ENCODE measurements around the gene NDUFB11.
"Not testable (repeated sequence)": the region's sequence is repeated elsewhere in the genome, so short reads cannot be mapped to it uniquely, and the experiment has no call there.

The NDUFB11 gene

GRCh38 chrX:47146121-47146935, 1.8 kb upstream of the NDUFB11 start:
- DNase-seq, result no peak

- peak in 1 of 5 experiments; percentile 42 for DNase-seq
Observed at GRCh38 chrX:47145395-47146120, 1.1 kb upstream of the NDUFB11 start.

GRCh38 chrX:47143894-47144625, 442 bp downstream of the NDUFB11 start:
- DNase-seq, result peak in 1 of 5 experiments; percentile 6

- no peak for DNase-seq
Observed at GRCh38 chrX:47138171-47138570, 6.3 kb downstream of the NDUFB11 start.

GRCh38 chrX:47135650-47136049, 8.9 kb downstream of the NDUFB11 start:
- not testable (repeated sequence) for DNase-seq

- no peak for DNase-seq
Observed at GRCh38 chrX:47133493-47133892, 11.0 kb downstream of the NDUFB11 start.

- DNase-seq, result no peak
Observed at GRCh38 chrX:47129899-47130358, 14.6 kb downstream of the NDUFB11 start.

- peak; percentile 52 to 96 (median 82) for DNase-seq
Observed at GRCh38 chrX:47129157-47129898, 15.2 kb downstream of the NDUFB11 start.

GRCh38 chrX:47124466-47124865, 20.0 kb downstream of the NDUFB11 start:
- not testable (repeated sequence) for DNase-seq

GRCh38 chrX:47116551-47117110, 27.9 kb downstream of the NDUFB11 start:
- DNase-seq, result not testable (repeated sequence)

- DNase-seq, result no peak
Observed at GRCh38 chrX:47112316-47112954, 32.1 kb downstream of the NDUFB11 start.

GRCh38 chrX:47110936-47111615, 33.4 kb downstream of the NDUFB11 start:
- DNase-seq, result not testable (repeated sequence)

- DNase-seq, result no peak
Observed at GRCh38 chrX:47101206-47101605, 43.3 kb downstream of the NDUFB11 start.

- DNase-seq, result no peak
Observed at GRCh38 chrX:47098338-47099094, 46.0 kb downstream of the NDUFB11 start.

GRCh38 chrX:47097018-47097417, 47.5 kb downstream of the NDUFB11 start:
- DNase-seq, result no peak

- DNase-seq, result no peak
Observed at GRCh38 chrX:47093860-47094259, 50.6 kb downstream of the NDUFB11 start.

GRCh38 chrX:47093248-47093647, 51.3 kb downstream of the NDUFB11 start:
- peak in 1 of 5 experiments; percentile 46 for DNase-seq

Data from T-helper 2 cell (primary cell).